Transverse colon (tissue), 4 donors: ENCODE data around the gene DNAJB6. TPM values are rescaled to one million over a fixed set of nuclear protein-coding genes. Genes with fewer than 3 reads are reported as not detected.
A peak's percentile ranks its signal among the peaks of the same experiment; 100 is the strongest.

Source experiments
- DNase-seq: peaks from one replicate; pipeline ENCODE4 v3.0.0-alpha.2; 2019
- H3K27ac ChIP-seq, 4 donors: fragments of 200-600 bp; sonication (generic); 2 replicates each; pipeline ENCODE4 v1.5.1; 2016 to 2018; ENCODE audit warnings: inconsistent platforms in 4 of 4
- H3K27me3 ChIP-seq: fragments of 200-600 bp; sonication (generic); 2 replicates; pipeline ENCODE4 v1.5.1; 2017; ENCODE audit warnings: inconsistent platforms
- H3K36me3 ChIP-seq, 4 donors: fragments of 200-600 bp; sonication (generic); 2 replicates each; pipeline ENCODE4 v1.5.1; 2017 to 2019; ENCODE audit warnings: inconsistent platforms in 4 of 4
- H3K4me1 ChIP-seq, 4 donors: fragments of 200-600 bp; sonication (generic); 2 replicates each; pipeline ENCODE4 v1.5.1; 2017 to 2020; ENCODE audit warnings: inconsistent platforms in 4 of 4
- H3K4me3 ChIP-seq, 4 donors: fragments of 200-600 bp; sonication (generic); 1 replicate in 1 of 4; 2 replicates in 3 of 4; pipeline versions ENCODE4 v1.5.1 to v1.6.1; 2017 to 2019; ENCODE audit warnings: inconsistent platforms in 4 of 4
- H3K9me3 ChIP-seq, 2 donors: fragments of 200-600 bp; sonication (generic); 2 replicates each; pipeline ENCODE4 v1.5.1; 2017 to 2019; ENCODE audit warnings: inconsistent platforms in 2 of 2
- CTCF ChIP-seq, 5 experiments: fragments of 200-600 bp in 3 of 5; fragments of 450-650 bp in 2 of 5; sonication (generic) in 3 of 5; IDR thresholded peaks; 1 replicate in 2 of 5; 2 replicates in 3 of 5; pipeline ENCODE4 v1.5.1; 2016 to 2017; ENCODE audit warnings: antibody characterized with exemption in 5 of 5, inconsistent platforms in 3 of 5, mild to moderate bottlenecking in 2 of 5, moderate library complexity in 1 of 5
- EP300 ChIP-seq: sonication (generic); formaldehyde crosslinking; IDR thresholded peaks from one replicate; pipeline ENCODE4 v1.6.1; 2017; ENCODE audit warnings: antibody characterized with exemption, low read depth
- POLR2A ChIP-seq: fragments of 450-650 bp; IDR thresholded peaks from one replicate; pipeline ENCODE4 v1.6.1; 2016; ENCODE audit warnings: antibody characterized with exemption, mild to moderate bottlenecking, moderate library complexity
- POLR2AphosphoS5 ChIP-seq, 3 donors: sonication (generic); formaldehyde crosslinking; IDR thresholded peaks; one replicate each; pipeline ENCODE4 v1.6.1; 2016; ENCODE audit warnings: antibody characterized with exemption in 3 of 3
- WGBS, 2 donors: methylation state at CpG; one replicate each; pipeline ENCODE4 v1.1.5; 2018; ENCODE audit warnings: low coverage in 1 of 2; 5-methylcytosine and 5-hydroxymethylcytosine counted together
- in situ Hi-C, 4 donors: fragments of 200-750 bp; cut with MboI; loops; one replicate each; pipeline versions ENCODE4 v1.15.0 to v1.15.1; 2017; ENCODE audit warnings: low sequenced_read_pairs in 3 of 4, low pct_ligation_motif_present in 1 of 4, low pct_unique_long_range_greater_than_20kb in 1 of 4
- intact Hi-C: fragments of 100-400 bp; cut with DNase I; formaldehyde crosslinking; loops from one replicate; pipeline ENCODE4 v1.15.1; 2023; ENCODE audit warnings: low total_unique reads
- total RNA-seq, 4 donors: library from RNA; depleted of rRNA; stranded (reverse); fragments of >200 nt; gene quantifications; one replicate each; pipeline ENCODE4 v1.1.0, GENCODE V29; 2016

DNAJB6 gene
- total RNA-seq, 4 donors from 2014 or later, result 47.0 to 87.6 (median 60.5) TPM

GRCh38 chr7:157432541-157432956 is 95.7 kb downstream of the DNAJB6 start:
- peak overlapping the region in 1 of 4 donors; percentile 32 for H3K4me3 ChIP-seq
- intact Hi-C loops (no loop called here), in situ Hi-C loops (loop anchor here in 1 of 4 donors (25.0 kb wide), 1 partner anchor 430 kb away; no protein-coding TSS in a partner anchor)
- TF ChIP-seq POLR2AphosphoS5 (IDR thresholded peaks at IDR 0.05) (no peak), CTCF (IDR thresholded peaks at IDR 0.05) (no peak), POLR2A (no peak), EP300 (no peak)
- peaks cover 0 to 9% (median 7%) of the 10 kb centered on the region in 4 donors for H3K4me1 ChIP-seq
- WGBS, 2 donors, result 10 to 21% methylated on average over 7 to 17 of the region's 17 CpGs
- H3K36me3 ChIP-seq, result no peaks in the 10 kb centered on the region
- DNase-seq, result peak; percentile 28
- no peaks in the 10 kb centered on the region for H3K27me3 ChIP-seq
- H3K9me3 ChIP-seq, result no peaks in the 10 kb centered on the region
- H3K27ac ChIP-seq, result no peak overlapping the region

- TF ChIP-seq POLR2A (no peak), POLR2AphosphoS5 (IDR thresholded peaks at IDR 0.05) (no peak), EP300 (no peak), CTCF (IDR thresholded peaks at IDR 0.05) (peak; percentile 55 to 74 (median 72))
- intact Hi-C loops (no loop called here), in situ Hi-C loops (loop anchor here in 1 of 4 donors (25.0 kb wide), 1 partner anchor 429 kb away; no protein-coding TSS in a partner anchor)
- DNase-seq, result peak; percentile 35
- WGBS, 2 donors, result 22 to 31% methylated on average over 10 to 18 of the region's 18 CpGs
- H3K4me3 ChIP-seq, result peak overlapping the region in 1 of 4 donors; percentile 32
- peaks cover 0 to 9% (median 7%) of the 10 kb centered on the region in 4 donors for H3K4me1 ChIP-seq
- no peaks in the 10 kb centered on the region for H3K9me3 ChIP-seq
- H3K27me3 ChIP-seq, result no peaks in the 10 kb centered on the region
- H3K36me3 ChIP-seq, result no peaks in the 10 kb centered on the region
- no peak overlapping the region for H3K27ac ChIP-seq
These were observed 96.3 kb downstream of the DNAJB6 start for GRCh38 chr7:157432957-157433576.

- H3K9me3 ChIP-seq, result no peaks in the 10 kb centered on the region
- WGBS, 2 donors, result 74 to 80% methylated on average over 10 to 12 of the region's 12 CpGs
- H3K4me3 ChIP-seq, result no peak overlapping the region
- no peaks in the 10 kb centered on the region for H3K36me3 ChIP-seq
- intact Hi-C loops (no loop called here), in situ Hi-C loops (loop anchor here in 1 of 4 donors (25.0 kb wide), 1 partner anchor 429 kb away; no protein-coding TSS in a partner anchor)
- DNase-seq, result no peak
- peaks cover 0 to 9% (median 7%) of the 10 kb centered on the region in 4 donors for H3K4me1 ChIP-seq
- no peak overlapping the region for H3K27ac ChIP-seq
- TF ChIP-seq POLR2A (no peak), CTCF (IDR thresholded peaks at IDR 0.05) (no peak), EP300 (no peak), POLR2AphosphoS5 (IDR thresholded peaks at IDR 0.05) (no peak)
- no peaks in the 10 kb centered on the region for H3K27me3 ChIP-seq
These were observed 96.8 kb downstream of the DNAJB6 start for GRCh38 chr7:157433628-157434027.

GRCh38 chr7:157434231-157434630 is 97.4 kb downstream of the DNAJB6 start:
- no peak for DNase-seq
- intact Hi-C loops, result no loop called here
- Histone ChIP-seq H3K36me3 (no peaks in the 10 kb centered on the region), H3K4me1 (peaks cover 0 to 9% (median 7%) of the 10 kb centered on the region in 4 donors), H3K4me3 (no peak overlapping the region), H3K27me3 (no peaks in the 10 kb centered on the region), H3K27ac (no peak overlapping the region), H3K9me3 (no peaks in the 10 kb centered on the region)
- TF ChIP-seq CTCF (IDR thresholded peaks at IDR 0.05) (no peak), EP300 (no peak), POLR2AphosphoS5 (IDR thresholded peaks at IDR 0.05) (no peak)
- 74 to 80% methylated on average over 2 to 15 of the region's 15 CpGs for WGBS, 2 donors
- in situ Hi-C loops, result loop anchor here in 1 of 4 donors (25.0 kb wide), 1 partner anchor 428 kb away; no protein-coding TSS in a partner anchor
